B cell (primary cell): ENCODE measurements around the gene PLGRKT. TPM values are rescaled to one million over a fixed set of nuclear protein-coding genes. Genes with fewer than 3 reads are reported as not detected.
A peak's percentile ranks its signal among the peaks of the same experiment; 100 is the strongest.
"Not testable (repeated sequence)": the region's sequence is repeated elsewhere in the genome, so short reads cannot be mapped to it uniquely, and the experiment has no call there.

Experiments
- ATAC-seq: fragments of 200-7000 bp; cut with Tn5 transposase; one replicate; pipeline ENCODE4 v1.10.0; 2021; ENCODE audit warnings: low read depth, mild to moderate bottlenecking, moderate number of reproducible peaks, moderate library complexity
- CTCF ChIA-PET: fragments of 350-600 bp; sonication (Branson Sonifier 250); formaldehyde crosslinking; loops from one replicate; lab custom pipeline; 2021; ENCODE audit warnings: antibody characterized with exemption, inconsistent platforms; lab: Charles Lee
- POLR2A ChIA-PET: fragments of 350-600 bp; sonication (Branson Sonifier 250); formaldehyde crosslinking; loops from one replicate; lab custom pipeline; 2021; ENCODE audit warnings: antibody characterized with exemption; lab: Charles Lee
- DNase-seq: peaks from one replicate; pipeline ENCODE4 v3.0.0; 2013
- H2AFZ ChIP-seq: 2 replicates; pipeline ENCODE4 v1.6.1; 2012; ENCODE audit warnings: mild to moderate bottlenecking, low read depth, low read length; ENCODE audit not compliant: insufficient read depth, poor library complexity, severe bottlenecking
- H3K27ac ChIP-seq, 2 donors: 1 replicate in 1 of 2; 2 replicates in 1 of 2; pipeline ENCODE4 v1.5.1; 2012 to 2013; ENCODE audit warnings: low read length in 2 of 2, mild to moderate bottlenecking in 2 of 2, moderate library complexity in 1 of 2
- H3K27me3 ChIP-seq, 4 experiments: fragments of 200-600 bp in 1 of 4; sonication (generic) in 1 of 4; replicated peaks in 1 of 4; 1 replicate in 2 of 4; 2 replicates in 2 of 4; pipeline versions ENCODE4 v1.6.1 to v1.7.0; 2013 to 2016; ENCODE audit warnings: low read length in 3 of 4, mild to moderate bottlenecking in 2 of 4, mixed read lengths in 1 of 4, moderate library complexity in 1 of 4; ENCODE audit not compliant: insufficient read depth in 4 of 4, control insufficient read depth in 3 of 4; ENCODE audit errors: control extremely low read depth in 1 of 4
- H3K36me3 ChIP-seq, 2 experiments: replicated peaks in 1 of 2; 1 replicate in 1 of 2; 2 replicates in 1 of 2; pipeline versions ENCODE4 v1.6.1 to v1.7.1; 2013; ENCODE audit warnings: low read length in 1 of 2; ENCODE audit not compliant: insufficient read depth in 2 of 2, control insufficient read depth in 1 of 2; ENCODE audit errors: control extremely low read depth in 1 of 2, extremely low read depth in 1 of 2
- H3K4me1 ChIP-seq, 2 donors: fragments of 200-600 bp in 1 of 2; sonication (generic) in 1 of 2; 1 replicate in 1 of 2; 2 replicates in 1 of 2; pipeline versions ENCODE4 v1.5.1 to v1.6.1; 2013 to 2017; ENCODE audit warnings: low read length in 2 of 2; ENCODE audit not compliant: control insufficient read depth in 2 of 2, insufficient read depth in 2 of 2
- H3K4me2 ChIP-seq: replicated peaks from 2 replicates; pipeline ENCODE3; 2012; ENCODE audit warnings: mild to moderate bottlenecking, low read depth, low read length; ENCODE audit not compliant: poor library complexity, severe bottlenecking
- H3K4me3 ChIP-seq, 5 experiments: fragments of 200-600 bp in 1 of 5; sonication (generic) in 1 of 5; 1 replicate in 3 of 5; 2 replicates in 2 of 5; pipeline versions ENCODE4 v1.5.1 to v1.7.0; 2011 to 2016; ENCODE audit warnings: low read length in 4 of 5, mild to moderate bottlenecking in 4 of 5, low read depth in 2 of 5, control low read depth in 1 of 5, moderate library complexity in 1 of 5; ENCODE audit not compliant: insufficient read depth in 1 of 5; ENCODE audit errors: control extremely low read depth in 1 of 5, extremely low read depth in 1 of 5
- H3K79me2 ChIP-seq: fragments of 200-600 bp; sonication (generic); one replicate; pipeline ENCODE4 v1.6.0; 2016; ENCODE audit warnings: low read length; ENCODE audit not compliant: control insufficient read depth, insufficient read depth
- H3K9ac ChIP-seq: fragments of 200-600 bp; sonication (generic); 2 replicates; pipeline ENCODE4 v1.6.1; 2017; ENCODE audit warnings: mild to moderate bottlenecking, low read length, moderate library complexity
- H3K9me3 ChIP-seq, 3 donors: one replicate each; pipeline versions ENCODE4 v1.6.1 to v1.7.1; 2013; ENCODE audit warnings: low read length in 2 of 3; ENCODE audit not compliant: control insufficient read depth in 2 of 3, insufficient read depth in 1 of 3; ENCODE audit errors: control extremely low read depth in 1 of 3
- H4K20me1 ChIP-seq: 2 replicates; pipeline ENCODE4 v1.6.0; 2012; ENCODE audit warnings: mild to moderate bottlenecking, low read length; ENCODE audit not compliant: insufficient read depth, control insufficient read depth, poor library complexity, severe bottlenecking
- H3K27ac Mint-ChIP-seq: one replicate; pipeline ENCODE4 v1.8.0; 2021; ENCODE audit warnings: mixed read lengths
- H3K27me3 Mint-ChIP-seq: one replicate; pipeline ENCODE4 v1.8.0; 2021; ENCODE audit warnings: mixed read lengths
- H3K4me1 Mint-ChIP-seq: one replicate; pipeline ENCODE4 v1.8.0; 2021; ENCODE audit warnings: mixed read lengths
- H3K4me3 Mint-ChIP-seq: one replicate; pipeline ENCODE4 v1.8.0; 2021; ENCODE audit warnings: mixed read lengths
- H3K9me3 Mint-ChIP-seq: one replicate; pipeline ENCODE4 v1.8.0; 2022; ENCODE audit warnings: mixed read lengths; ENCODE audit not compliant: insufficient read depth
- CTCF ChIP-seq: fragments of 200-600 bp; IDR thresholded peaks from one replicate; pipeline ENCODE4 v1.8.0; 2022; ENCODE audit warnings: antibody characterized with exemption, mild to moderate bottlenecking
- EZH2 ChIP-seq: IDR thresholded peaks from 2 replicates; pipeline ENCODE4 v1.6.1; 2012; ENCODE audit warnings: borderline replicate concordance, low read depth, mild to moderate bottlenecking, moderate library complexity, low read length; ENCODE audit not compliant: insufficient read depth, poor library complexity, severe bottlenecking
- WGBS: methylation state at CpG from one replicate; pipeline ENCODE4 v1.1.5; 2013; ENCODE audit warnings: missing lambda C conversion rate; ENCODE audit not compliant: insufficient coverage; 5-methylcytosine and 5-hydroxymethylcytosine counted together
- intact Hi-C: fragments of 100-400 bp; cut with micrococcal nuclease; formaldehyde crosslinking; loops from one replicate; pipeline ENCODE4 v1.10.0; 2022
- polyA plus RNA-seq: library from polyadenylated mRNA; depleted of rRNA; stranded (reverse); fragments of >200 nt; gene quantifications from 2 replicates; pipeline ENCODE4 v1.2.3, GENCODE V29; 2012
- total RNA-seq, 2 donors: library from RNA; stranded (reverse); fragments of 120-200 nt in 1 of 2; gene quantifications; 1 replicate in 1 of 2; 2 replicates in 1 of 2; pipeline versions ENCODE4 v1.2.3 to v1.2.4, GENCODE V29; 2013 to 2022

The PLGRKT gene
- total and polyA plus RNA-seq, 2 donors (not counting 1 experiment from before 2014, with no cell fraction given), result 8.4 to 11.0 TPM

- intact Hi-C loops, result no loop called here
- H3K4me2 ChIP-seq, result no peak overlapping the region
- H3K4me1 ChIP-seq, result no peaks in the 10 kb centered on the region
- H4K20me1 ChIP-seq, result no peaks in the 10 kb centered on the region
- Mint-ChIP-seq H3K9me3 (peaks cover 10% of the 10 kb centered on the region), H3K4me1 (peaks cover 7% of the 10 kb centered on the region), H3K27ac (no peak overlapping the region), H3K27me3 (peaks cover under 1% of the 10 kb centered on the region), H3K4me3 (no peak overlapping the region)
- TF ChIP-seq EZH2 (no peak), CTCF (no peak)
- H3K27ac ChIP-seq, result no peak overlapping the region
- H3K27me3 ChIP-seq, result no peaks in the 10 kb centered on the region
- H3K9ac ChIP-seq, result no peak overlapping the region
- no peak overlapping the region for H2AFZ ChIP-seq
- no peaks in the 10 kb centered on the region for H3K36me3 ChIP-seq
- H3K79me2 ChIP-seq, result no peaks in the 10 kb centered on the region
- ATAC-seq (no peak), DNase-seq (no peak)
- ChIA-PET CTCF (interaction anchor here (1.1 kb wide), 1 partner anchor 166 kb away, joined by 3 read pairs; no protein-coding TSS in a partner anchor), POLR2A (no interaction called here)
- WGBS, result no CpG with 5 or more reads among the region's 1 CpG
- H3K9me3 ChIP-seq, result peaks cover 0 to 12% (median 2%) of the 10 kb centered on the region in 3 donors
- no peak overlapping the region for H3K4me3 ChIP-seq
These were observed 85.0 kb downstream of the PLGRKT start for GRCh38 chr9:5352637-5353248.

GRCh38 chr9:5338992-5339981 lies 98.4 kb downstream of the PLGRKT start, which contains the start of gene RLN1:
TSS of gene RLN1 (minus strand) at chr9:5339876. CDS start at chr9:5339746, 130 bp downstream.
- H3K4me1 ChIP-seq, H3K9ac ChIP-seq, H3K4me1 Mint-ChIP-seq, CTCF ChIA-PET, H3K36me3 ChIP-seq, H3K9me3 Mint-ChIP-seq, H4K20me1 ChIP-seq, POLR2A ChIA-PET, H3K9me3 ChIP-seq, H3K27ac ChIP-seq, H3K79me2 ChIP-seq, H3K27me3 ChIP-seq, H3K27me3 Mint-ChIP-seq: not testable (repeated sequence)
- ATAC-seq (peak; percentile 100), DNase-seq (peak; percentile 66)
- 28% methylated on average over 13 of the region's 50 CpGs for WGBS
- Histone ChIP-seq H2AFZ (peak within 1 kb of the TSS; percentile 79), H3K4me3 (peak within 1 kb of the TSS in 1 of 5 experiments; percentile 0), H3K4me2 (peak within 1 kb of the TSS; percentile 57)
- intact Hi-C loops, result loop anchor here (10.0 kb wide), 1 partner anchor 106 kb away; no protein-coding TSS in a partner anchor
- peak within 1 kb of the TSS; percentile 81 for H3K4me3 Mint-ChIP-seq
- H3K27ac Mint-ChIP-seq, result peak within 1 kb of the TSS; percentile 27
